Measurements from ENCODE around the gene EPHB4. TPM values are rescaled to one million over a fixed set of nuclear protein-coding genes. Genes with fewer than 3 reads are reported as not detected.

The EPHB4 gene
- total and polyA plus RNA-seq, 12 donors: 31.5 to 188 (median 103) TPM

DNA sequence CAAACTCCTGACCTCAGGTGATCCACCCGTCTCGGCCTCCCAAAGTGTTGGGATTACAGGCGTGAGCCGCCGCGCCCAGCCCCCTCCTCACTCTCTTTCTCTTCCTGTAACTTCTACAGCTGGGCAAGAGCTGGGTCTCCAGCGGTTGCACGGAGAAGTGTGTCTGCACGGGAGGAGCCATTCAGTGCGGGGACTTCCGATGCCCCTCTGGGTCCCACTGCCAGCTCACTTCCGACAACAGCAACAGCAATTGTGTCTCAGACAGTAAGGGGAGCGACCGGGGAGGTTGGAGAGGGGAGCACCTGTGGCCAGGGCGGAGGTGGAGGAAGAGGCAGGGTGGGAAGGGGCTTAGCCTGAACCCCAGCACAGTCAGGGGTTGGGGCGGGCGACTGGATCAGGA, 41.4 kb downstream of the EPHB4 start:
- Histone ChIP-seq H3K27me3 (no peaks in the 10 kb centered on the region), H3K27ac (no peak overlapping the region), H3K4me3 (no peak overlapping the region), H3K36me3 (replicated peaks in 1 of 2) (no peaks in the 10 kb centered on the region), H3K4me1 (replicated peaks in 1 of 2) (no peaks in the 10 kb centered on the region), H3K9me3 (replicated peaks in 1 of 3) (no peaks in the 10 kb centered on the region)
- intact Hi-C loops (cut with DNase I): no loop called here
- TF ChIP-seq POLR2A (IDR thresholded peaks at IDR 0.05): no peak
- TF ChIP-seq, protein P1, sequence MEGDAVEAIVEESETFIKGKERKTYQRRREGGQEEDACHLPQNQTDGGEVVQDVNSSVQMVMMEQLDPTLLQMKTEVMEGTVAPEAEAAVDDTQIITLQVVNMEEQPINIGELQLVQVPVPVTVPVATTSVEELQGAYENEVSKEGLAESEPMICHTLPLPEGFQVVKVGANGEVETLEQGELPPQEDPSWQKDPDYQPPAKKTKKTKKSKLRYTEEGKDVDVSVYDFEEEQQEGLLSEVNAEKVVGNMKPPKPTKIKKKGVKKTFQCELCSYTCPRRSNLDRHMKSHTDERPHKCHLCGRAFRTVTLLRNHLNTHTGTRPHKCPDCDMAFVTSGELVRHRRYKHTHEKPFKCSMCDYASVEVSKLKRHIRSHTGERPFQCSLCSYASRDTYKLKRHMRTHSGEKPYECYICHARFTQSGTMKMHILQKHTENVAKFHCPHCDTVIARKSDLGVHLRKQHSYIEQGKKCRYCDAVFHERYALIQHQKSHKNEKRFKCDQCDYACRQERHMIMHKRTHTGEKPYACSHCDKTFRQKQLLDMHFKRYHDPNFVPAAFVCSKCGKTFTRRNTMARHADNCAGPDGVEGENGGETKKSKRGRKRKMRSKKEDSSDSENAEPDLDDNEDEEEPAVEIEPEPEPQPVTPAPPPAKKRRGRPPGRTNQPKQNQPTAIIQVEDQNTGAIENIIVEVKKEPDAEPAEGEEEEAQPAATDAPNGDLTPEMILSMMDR (IDR thresholded peaks at IDR 0.05): no peak
- WGBS, 4 donors: 47 to 64% (median 54%) methylated on average over 16 to 17 of the region's 17 CpGs
- DNase-seq: no peak

DNA sequence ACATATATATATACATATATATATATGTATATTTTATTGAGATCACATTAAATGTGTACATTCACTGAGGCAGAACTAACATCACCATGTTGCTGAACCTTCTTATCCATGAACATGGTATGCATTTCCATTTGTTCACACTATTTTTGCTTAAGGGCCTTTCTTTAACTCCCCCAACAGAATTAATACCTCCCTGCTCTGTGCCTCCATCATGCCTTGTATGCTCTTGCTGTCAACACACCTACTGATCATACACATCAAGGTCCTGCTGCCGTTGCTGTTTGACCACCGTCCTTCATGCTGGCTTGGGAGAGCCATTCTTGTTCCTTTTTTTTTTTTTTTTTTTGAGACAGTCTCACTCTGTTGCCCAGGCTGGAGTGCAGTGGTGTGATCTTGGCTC, 43.5 kb downstream of the EPHB4 start:
- no peaks in the 10 kb centered on the region for H3K27me3 ChIP-seq
- no peak overlapping the region for H3K4me3 ChIP-seq
- H3K36me3 ChIP-seq (replicated peaks in 1 of 2): no peaks in the 10 kb centered on the region
- H3K27ac ChIP-seq: no peak overlapping the region
- no peaks in the 10 kb centered on the region for H3K4me1 ChIP-seq (replicated peaks in 1 of 2)
- intact Hi-C loops (cut with DNase I): no loop called here
- WGBS, 4 donors: 94 to 99% (median 96%) methylated on average over 2 of the region's 2 CpGs
- H3K9me3 ChIP-seq (replicated peaks in 1 of 3): no peaks in the 10 kb centered on the region
- no peak for TF ChIP-seq POLR2A (IDR thresholded peaks at IDR 0.05)
- TF ChIP-seq, protein P1 (IDR thresholded peaks at IDR 0.05): no peak
- DNase-seq: no peak

DNA sequence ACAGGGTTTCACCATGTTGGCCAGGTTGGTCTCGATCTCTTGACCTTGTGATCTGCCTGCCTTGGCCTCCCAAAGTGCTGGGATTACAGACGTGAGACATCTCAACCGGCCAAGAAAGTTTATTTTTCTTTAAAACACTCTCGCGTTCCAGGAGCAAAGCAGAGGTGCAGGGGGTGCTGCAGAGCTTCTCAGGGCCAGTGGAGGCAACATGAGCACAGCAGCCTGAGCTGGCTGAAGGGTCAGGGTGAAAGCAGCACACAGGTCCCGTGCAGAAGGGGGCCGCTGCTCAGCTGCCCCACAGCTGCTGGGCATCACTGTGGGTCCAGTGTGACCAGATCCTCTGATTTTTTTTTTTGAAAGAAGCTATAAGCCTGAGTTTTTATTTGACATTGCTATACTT, 46.1 kb downstream of the EPHB4 start:
- H3K27ac ChIP-seq: no peak overlapping the region
- H3K4me3 ChIP-seq: no peak overlapping the region
- no peaks in the 10 kb centered on the region for H3K36me3 ChIP-seq (replicated peaks in 1 of 2)
- H3K9me3 ChIP-seq (replicated peaks in 1 of 3): no peaks in the 10 kb centered on the region
- intact Hi-C loops (cut with DNase I): no loop called here
- no peaks in the 10 kb centered on the region for H3K4me1 ChIP-seq (replicated peaks in 1 of 2)
- 53 to 55% (median 54%) methylated on average over 5 to 7 of the region's 7 CpGs for WGBS, 4 donors
- H3K27me3 ChIP-seq: no peaks in the 10 kb centered on the region
- no peak for DNase-seq
- TF ChIP-seq, protein P1 (IDR thresholded peaks at IDR 0.05): no peak

DNA sequence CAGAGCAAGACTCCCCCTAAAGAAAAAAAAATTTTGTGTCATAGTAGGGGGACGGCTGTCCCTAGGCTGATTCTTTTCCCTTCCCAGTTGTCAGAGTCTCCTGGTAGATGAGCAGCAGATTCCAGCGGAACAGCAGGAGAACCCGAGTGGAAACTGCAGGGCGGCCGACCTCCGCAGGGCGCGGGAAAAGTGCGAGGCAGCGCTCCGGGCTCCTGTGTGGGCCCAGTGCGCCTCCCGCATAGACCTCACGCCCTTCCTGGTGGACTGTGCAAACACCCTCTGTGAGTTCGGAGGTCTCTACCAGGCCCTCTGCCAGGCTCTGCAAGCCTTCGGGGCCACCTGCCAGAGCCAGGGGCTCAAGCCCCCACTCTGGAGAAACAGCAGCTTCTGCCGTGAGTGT, 48.0 kb downstream of the EPHB4 start:
- no peaks in the 10 kb centered on the region for H3K4me1 ChIP-seq (replicated peaks in 1 of 2)
- intact Hi-C loops (cut with DNase I): no loop called here
- H3K4me3 ChIP-seq: no peak overlapping the region
- TF ChIP-seq POLR2A (IDR thresholded peaks at IDR 0.05): no peak
- TF ChIP-seq, protein P1 (IDR thresholded peaks at IDR 0.05): no peak
- WGBS, 4 donors: 63 to 78% (median 68%) methylated on average over 17 of the region's 17 CpGs
- no peak overlapping the region for H3K27ac ChIP-seq
- no peaks in the 10 kb centered on the region for H3K36me3 ChIP-seq (replicated peaks in 1 of 2)
- no peaks in the 10 kb centered on the region for H3K9me3 ChIP-seq (replicated peaks in 1 of 3)
- DNase-seq: no peak
- H3K27me3 ChIP-seq: no peaks in the 10 kb centered on the region

Measured in adrenal gland (tissue), 12 donors.